CD4-positive, alpha-beta T cell treated with Interleukin-15 for 1 hour (primary cell): ENCODE measurements around the gene USP10.
A peak's percentile ranks its signal among the peaks of the same experiment; 100 is the strongest.

Source experiments
- DNase-seq: peaks from one replicate; pipeline ENCODE4 v3.0.0-alpha.2; 2020

The USP10 gene

DNA sequence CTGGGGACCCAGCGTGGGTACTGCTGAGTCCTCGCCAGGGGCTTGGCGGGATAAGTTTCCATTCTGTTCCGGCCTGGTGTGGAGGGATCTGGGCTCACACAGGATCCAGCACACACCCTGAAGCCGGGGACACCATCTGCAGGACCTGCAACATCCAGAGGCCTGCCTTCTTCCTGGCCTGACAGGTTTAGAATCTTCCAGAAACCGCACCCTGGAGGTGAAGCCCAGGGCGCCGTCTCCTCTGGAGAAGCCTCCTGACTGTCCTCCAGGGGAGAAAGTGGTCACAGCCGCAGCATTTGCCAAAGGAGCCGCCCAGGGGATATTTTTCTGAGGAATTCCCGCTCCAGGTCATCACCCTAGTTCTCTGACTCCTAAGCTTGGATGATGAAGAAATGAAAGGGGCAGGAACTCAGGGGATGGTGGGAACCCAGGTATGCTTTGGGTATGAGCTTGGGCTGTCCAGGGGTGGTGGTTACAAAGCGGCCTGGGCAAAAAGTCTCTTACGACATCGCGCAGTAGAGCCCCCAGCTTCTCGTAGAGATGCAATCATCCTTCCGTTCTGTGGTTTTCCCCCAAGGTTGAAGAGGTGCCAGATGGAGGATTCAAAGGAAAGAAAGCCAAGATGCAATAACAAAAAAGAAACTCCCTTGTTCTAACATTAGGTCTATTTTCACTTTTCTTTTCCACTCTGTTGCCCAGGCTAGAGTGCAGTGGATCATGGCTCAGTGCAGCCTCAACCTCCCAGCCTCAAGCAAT lies 110.9 kb downstream of the USP10 start:
- DNase-seq = peak; percentile 27

DNA sequence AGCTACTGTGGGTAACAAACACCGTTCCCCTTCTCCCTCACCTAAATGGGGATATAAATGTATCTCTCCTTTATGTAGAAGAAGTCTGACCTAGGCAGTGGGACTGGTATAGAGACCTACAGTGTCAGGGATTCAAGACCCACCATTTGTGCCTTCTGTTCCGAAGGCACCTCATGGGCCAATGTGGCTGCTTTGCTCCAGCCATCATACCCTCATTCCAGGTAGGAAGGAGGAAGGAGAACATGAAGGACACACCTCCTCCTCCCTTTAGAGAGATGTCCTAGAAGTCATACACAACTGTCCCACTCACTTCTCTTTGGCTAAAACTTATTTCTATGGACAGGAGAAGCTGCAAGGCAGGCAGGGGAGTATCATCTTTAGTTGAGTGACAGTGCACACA lies 111.7 kb downstream of the USP10 start:
- DNase-seq = no peak

DNA sequence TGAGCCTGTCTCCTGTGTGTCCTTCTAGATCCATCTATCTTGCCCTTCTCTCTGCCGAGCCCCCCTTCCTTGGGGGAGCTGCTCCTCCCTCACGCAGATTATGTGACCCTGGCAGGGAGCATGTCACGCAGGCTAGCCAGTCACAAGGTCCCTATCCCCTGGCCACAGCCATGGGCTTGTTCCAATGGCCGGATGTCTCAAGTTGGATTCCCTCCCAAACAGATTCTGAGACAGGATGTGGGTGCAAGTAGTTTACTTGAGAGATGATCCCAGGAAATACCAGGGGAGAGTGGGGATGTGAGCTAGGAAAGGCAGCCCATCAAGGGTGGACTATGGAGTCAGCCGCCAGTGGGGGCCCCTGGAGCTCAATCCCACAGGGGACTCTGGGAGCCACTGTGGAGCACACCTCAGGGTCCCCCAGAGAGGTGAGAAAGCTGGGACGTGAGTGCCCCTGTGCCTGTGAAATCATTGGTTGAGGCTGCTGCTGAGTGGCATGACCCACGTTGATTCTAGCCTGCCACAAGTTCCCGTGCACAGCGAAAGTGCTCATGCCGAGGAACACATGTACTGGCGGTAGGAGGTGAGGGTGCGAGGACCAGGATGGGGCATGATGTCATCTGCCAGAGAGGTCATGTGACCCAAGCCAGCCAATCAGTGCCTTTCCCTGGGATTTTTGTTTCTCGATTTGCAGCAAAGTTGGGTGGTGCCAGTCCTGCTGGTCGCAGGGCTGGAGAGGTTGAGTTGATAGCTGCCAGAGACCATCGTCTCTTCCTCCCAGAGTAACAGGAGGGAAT lies 113.5 kb downstream of the USP10 start:
- no peak for DNase-seq

DNA sequence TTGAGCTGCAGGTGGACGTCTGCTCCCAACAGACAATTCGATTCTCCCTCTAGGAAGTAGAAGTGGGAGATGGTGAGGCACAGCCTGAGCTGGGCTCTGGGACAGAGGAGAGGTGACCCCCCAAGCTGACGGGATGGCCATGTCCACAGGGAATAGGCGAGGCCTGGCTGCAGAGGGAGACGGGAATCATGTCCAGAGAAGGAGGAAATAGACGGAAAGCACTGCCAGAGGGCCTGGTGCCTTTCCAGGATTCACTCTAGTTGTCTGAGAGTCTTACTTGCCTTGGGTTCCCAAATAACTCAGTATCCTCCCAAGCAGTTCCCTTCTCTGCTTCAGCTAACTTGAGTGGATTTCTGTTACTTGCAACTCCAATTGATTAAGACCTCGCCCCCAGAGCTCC lies 115.7 kb downstream of the USP10 start:
- no peak for DNase-seq

DNA sequence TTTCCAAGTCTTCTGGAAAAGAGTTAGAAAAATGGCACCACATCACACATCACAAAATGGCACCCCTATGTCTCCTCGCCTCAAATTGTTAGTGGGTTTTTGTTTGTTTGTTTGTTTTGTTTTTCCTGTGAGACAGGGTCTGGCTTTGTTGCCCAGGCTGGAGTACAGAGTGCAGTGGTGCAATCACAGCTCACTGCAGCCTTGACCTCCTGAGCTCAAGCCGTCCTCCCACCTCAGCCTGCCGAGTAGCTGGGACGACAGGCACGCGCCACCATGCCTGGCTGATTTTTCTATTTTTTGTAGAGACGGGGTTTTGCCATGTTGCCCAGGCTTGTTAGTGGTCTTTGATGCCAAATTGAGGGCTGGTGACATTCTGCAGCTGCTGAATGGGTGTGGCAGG lies 116.2 kb downstream of the USP10 start:
- DNase-seq = no peak

DNA sequence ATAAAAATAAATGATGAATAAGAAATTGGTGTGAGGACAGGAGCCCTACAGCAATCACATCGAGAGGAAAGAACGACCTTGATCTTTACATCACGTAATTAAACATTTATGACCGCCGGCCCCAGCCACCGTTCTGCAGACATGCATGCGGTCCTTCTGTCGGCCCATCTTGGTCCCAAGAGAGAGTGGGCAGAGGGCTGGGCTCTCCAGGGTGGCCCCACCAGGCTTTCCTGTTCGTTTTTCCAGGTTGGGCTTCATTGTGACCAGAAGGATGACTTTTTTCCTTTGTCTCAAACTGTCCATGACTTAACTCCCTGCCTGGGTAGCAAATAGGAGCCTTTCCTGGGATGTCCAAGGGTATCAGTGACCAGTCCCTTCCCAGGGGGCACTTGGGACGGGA lies 116.7 kb downstream of the USP10 start:
- no peak for DNase-seq

DNA sequence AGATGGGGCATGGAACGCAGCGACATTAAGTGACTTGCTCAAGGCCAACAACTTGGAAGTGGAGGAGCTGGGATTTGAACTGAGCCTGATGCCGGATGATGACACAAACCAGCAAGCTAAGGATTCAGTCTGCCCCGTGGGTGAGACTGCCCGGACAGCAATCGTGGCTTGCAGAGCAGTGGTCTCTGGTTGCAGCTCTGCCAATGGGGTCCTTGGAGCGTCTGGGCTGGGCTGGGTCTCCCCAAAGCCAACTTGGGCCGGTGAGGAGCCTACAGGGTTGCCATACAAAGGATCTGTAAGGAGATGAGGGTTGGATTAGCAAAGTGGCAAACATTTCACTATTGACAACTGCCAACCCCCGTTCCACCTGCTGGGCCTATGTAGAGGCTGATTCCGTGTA lies 117.4 kb downstream of the USP10 start:
- DNase-seq = no peak

DNA sequence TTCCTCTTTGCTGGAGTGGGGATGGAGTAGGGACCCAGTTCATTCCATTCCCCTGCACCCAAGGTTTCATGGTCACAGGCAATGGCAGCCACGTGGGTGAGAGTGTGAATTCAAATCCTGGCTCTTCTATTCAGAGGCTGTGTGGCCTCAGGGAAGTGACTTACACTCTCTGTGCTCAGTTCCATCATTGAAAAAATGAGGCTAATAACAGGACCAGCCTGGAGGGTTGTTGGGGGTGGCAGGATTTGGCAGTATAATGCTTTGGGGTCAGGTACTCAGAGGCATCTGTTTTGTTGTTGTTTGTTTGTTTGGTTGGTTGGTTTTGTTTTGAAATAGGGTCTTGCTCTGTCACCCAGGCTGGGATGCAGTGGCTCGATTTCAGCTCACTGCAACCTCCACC lies 117.8 kb downstream of the USP10 start:
- no peak for DNase-seq

DNA sequence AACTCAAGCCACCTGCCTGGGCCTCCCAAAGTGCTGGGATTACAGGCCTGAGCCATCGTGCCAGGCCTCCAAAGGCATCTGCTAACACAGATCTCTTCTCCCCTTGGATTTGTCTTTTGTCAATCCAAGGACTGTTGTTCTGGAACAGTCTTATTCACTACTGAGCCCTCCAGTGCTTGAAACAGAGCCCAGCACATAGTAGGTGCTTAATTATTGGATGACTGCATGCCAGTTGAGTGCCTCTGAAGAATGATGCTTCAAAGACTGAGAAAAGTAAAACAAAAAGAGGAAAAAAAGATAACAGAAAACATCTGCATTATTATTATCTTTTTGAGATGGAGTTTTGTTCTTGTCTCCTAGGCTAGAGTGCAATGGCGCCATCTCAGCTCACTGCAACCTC lies 118.3 kb downstream of the USP10 start:
- DNase-seq = no peak

DNA sequence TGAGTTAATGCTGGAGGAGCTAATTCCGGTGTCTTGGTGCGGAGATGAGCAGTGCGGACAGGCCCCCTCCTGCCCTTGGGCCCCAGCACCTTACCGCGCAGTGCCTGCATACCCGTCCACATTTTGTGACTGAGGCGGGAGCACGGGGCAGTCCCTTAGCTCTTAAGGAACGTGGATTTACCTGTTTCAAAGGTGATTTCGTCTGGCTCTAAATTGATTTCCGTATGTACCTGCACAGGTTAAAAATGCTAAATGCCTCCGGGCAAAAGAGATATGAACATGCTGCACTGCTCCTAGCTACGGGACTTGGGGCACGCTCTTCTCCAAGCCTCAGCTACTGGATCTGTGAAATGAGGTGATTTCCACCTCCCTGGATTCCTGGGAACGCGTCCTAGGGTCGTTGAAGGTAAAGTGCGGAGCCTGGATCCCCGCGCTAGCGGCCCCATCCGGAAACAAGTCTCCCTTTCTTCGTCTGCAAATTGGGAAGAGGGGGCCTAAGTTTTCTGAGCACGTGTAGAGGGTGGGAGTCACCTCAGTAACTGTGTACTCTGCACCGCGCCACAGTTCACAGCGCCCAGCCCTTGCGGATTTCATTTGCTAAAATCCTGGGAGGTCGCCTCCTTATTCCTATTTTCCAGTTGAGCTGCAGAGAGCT lies 119.3 kb downstream of the USP10 start:
- no peak for DNase-seq

DNA sequence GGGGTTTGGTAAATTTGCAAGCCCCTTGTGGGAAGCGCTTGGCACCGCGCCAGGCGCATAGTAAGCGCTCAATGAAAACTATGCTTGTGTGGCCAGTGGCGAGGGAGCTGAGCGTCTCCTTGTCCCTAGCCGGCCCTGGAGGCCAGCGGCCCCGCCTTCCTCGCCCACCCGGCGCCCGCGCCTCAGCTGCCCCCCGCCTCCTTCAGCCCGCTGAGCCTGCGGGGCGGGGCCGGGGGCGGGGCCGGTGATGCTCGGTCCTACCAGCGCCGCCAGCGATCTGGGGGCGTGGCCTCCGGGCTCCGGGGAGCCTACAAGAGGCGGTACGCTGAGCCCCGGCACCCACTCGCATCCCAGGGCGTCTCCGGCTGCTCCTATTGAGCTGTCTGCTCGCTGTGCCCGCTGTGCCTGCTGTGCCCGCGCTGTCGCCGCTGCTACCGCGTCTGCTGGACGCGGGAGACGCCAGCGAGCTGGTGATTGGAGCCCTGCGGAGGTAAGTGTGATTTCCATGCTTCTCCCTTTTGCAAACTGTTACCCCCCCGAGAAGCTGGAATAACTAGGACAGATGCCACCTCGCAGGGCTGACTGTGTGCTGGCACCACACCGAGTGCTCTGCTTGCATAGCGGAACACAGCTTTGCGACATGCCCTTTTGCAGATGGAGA lies 120.0 kb downstream of the USP10 start, which contains the start of gene CRISPLD2:
Gene CRISPLD2 (plus strand): TSS at position 342 of the 661 bp plus-strand sequence. CDS start 18,511 bp downstream, outside the sequence.
- DNase-seq = peak; percentile 90

DNA sequence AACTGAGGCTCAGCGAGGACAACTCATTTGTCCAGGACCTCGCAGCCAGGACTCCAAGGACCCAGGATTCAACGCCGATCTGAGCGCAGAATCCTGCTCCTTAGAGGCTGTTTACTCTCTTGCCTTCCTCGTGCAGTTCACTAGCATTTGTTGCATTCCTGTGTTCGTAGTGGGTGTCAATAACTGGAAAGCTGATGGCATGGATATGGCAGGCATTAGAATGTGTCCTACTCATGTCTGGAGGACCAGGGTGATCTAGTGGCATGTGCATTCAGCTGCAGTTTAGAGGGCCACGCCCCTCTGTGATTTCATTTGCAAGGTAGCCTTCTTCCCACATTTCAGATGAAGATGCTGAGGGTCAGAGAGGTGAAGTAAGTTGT lies 120.5 kb downstream of the USP10 start:
- DNase-seq = no peak

DNA sequence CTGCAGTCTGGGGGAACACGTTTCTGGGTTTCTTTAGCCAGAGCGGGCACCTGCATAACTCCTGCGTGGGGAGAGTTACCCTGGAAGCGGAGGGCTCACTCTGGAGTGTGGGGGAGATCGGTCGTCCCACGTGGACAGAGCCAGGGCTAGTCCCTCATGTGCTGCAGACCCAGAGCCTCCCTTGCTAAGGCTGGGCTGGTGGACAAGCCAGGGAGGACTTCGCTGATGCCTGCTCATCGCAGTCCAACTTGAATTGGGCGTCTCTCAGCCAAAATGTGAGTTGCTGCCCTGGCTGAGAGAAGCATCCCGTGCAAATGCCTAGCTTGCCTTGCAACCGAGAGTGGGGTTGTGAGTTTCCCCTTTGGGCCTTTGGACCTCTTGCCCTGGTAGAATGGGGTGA lies 121.0 kb downstream of the USP10 start:
- no peak for DNase-seq

DNA sequence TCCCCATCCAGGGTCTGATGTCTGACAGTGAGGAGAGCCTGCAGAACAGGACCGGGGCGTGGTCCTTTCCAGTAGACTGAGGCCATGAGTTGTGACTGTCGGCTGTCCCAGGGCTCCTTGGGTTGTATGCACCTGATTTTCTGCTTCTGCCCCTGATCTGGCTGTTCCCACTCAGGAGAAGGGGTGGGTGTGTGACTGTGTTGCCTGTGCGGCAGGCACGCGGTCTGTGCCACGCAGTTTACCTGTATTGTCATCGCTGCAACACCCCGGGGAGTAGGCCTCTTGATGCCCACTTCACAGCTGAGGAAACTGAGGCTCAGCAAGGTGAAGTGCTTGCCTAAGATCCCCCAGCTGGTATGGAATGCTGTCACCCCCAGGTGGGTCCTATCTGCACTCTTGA lies 121.4 kb downstream of the USP10 start:
- no peak for DNase-seq

DNA sequence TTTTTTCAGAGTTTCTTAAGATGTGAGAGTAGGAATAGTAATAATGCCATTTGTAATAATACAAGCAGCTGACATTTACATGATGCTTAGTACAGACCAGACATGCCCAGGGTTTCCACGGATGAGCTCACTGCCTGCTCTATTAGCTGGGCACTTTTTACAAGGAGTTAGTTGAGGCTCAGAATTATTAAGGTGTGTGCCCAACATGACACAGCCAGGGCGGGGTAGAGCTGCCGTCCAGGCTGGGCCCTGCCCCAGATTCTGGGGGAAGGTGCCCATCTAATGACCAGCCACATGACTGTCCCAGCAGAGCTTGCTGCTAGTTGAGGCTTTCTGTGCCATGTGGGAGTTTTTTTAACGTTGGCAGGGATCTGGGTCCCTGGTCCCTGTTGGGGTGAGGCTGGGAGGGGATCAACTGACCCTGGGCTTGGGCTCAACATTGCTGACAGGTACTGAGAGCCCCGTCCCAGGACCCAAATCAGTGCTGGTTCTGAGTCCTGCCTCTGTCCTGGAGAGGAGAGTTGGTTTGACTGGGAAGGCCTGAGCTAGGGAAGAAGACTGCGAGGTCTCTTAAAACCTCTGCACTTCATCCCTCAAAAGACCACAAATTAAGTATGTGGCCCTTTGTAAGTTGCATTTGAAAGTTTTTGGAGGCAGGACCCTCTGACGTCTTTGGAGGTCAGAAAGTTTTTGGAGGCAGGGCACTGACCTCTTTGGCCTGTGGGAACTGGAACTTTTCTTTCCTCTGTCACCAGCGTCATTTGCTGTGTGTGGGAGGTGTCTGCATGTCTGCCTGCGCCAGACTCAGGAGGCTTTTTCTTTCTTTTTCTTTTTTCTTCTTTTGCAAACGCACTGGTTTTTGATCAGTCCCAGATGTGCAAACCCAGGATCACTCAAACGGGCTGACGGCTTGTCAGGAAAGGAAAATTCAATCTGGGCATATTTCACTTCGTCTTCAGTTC lies 122.2 kb downstream of the USP10 start:
- DNase-seq = no peak

DNA sequence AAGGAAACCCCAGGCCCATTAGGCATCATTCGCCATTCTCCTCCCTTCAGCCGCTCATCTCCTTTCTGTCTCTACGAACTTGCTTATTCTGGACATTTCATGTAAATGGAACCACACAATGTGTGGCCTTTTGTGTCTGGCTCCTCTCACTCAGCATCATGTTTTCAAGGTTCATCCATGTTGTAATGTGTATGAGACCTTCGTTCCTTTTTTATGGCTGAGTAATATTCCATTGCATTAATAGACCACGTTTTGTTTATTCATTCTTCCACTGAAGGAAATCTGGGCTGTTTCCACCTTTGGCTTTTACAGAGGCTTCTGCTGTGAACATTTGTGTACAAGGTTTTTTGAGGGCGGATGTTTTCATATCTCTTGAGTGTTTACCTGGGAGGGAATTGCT lies 123.2 kb downstream of the USP10 start:
- DNase-seq = no peak

DNA sequence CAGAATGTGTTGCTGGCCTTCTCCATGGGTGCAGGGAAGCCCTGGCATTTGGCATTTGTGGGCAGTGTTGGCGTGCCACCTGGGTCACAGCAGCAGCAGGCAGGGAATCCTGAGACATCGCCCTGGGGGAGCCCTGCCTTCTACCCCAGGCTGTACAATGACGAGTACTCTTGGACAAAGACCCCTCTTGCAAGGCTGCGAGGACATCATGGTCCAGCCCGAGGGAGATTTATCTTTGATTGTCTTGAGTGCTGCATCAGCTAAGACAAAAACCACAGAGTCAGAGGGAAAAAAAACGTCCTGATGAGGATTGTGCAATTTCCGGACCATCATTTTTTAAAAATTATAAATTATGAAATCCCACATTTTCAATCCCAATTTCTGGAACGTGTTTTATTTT lies 123.7 kb downstream of the USP10 start:
- DNase-seq = no peak

DNA sequence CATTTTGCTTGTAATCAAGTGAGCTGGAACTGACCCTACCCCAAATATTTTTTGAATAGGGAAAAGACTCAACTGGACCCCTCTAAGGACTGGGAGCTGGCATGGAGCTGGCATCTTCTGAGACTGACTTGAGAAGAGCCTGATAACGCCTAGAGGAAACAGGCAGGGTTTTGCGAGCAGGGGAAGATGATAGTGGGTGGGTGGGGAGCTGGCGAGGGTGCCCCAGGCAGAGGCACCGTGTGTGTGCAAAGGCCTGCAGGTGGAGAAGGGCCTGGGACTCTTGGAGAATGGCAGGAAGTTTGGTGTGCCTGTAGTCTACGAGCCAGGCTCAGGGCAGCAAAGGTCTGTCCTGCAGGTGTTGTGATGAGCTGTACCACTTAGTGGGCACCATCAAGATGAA lies 124.1 kb downstream of the USP10 start:
- DNase-seq = no peak

DNA sequence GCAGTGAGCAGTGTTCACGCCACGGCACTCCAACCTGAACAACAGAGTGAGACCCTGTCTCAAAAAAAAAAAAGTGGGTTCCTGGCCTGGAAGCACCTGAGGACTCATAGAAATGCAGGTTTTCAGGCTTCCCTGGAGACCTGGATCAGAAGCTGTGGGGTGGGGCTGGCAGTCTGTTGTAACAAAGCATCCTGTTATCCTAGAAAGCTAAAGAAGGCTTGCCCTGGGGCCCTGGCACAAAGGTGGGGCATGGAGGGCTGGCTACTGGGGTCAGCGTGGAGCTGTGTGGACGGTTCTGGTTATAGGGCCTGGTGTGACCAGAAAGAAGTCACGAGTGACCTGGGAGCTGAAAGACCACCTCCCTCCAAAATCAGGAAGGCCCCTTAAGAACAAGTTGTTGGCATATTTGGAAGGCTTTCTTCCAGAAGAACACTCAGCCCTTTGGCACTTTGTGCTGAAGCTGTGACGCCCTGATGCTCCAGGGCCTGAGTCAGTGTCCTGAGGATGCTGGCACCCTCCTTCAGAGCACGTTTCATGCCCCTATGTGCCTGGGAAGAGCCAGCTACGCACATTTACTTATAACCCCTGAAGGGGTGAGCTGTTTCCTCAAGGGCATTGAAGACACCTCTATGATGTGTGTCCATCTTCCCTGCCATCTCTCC lies 126.2 kb downstream of the USP10 start:
- DNase-seq = no peak

DNA sequence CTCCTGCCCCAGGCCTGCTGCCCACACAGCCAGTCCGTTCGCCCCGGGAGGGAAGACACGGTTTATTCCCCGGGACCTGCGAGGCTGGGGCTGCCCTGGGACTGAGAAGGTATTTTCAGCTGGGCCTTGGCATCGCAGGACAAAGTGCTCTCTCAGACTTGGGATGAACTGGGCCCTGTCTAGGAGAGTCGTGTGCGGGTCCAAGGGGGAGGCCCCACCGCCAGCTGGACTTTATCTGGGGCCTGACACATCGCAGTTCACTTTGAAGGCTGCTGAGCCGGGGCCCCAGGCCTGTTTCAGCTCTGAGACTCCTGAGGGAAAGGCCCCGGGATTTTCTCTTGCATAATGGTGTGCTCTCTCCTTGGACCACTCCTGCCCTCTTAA lies 126.8 kb downstream of the USP10 start:
- DNase-seq = no peak

DNA sequence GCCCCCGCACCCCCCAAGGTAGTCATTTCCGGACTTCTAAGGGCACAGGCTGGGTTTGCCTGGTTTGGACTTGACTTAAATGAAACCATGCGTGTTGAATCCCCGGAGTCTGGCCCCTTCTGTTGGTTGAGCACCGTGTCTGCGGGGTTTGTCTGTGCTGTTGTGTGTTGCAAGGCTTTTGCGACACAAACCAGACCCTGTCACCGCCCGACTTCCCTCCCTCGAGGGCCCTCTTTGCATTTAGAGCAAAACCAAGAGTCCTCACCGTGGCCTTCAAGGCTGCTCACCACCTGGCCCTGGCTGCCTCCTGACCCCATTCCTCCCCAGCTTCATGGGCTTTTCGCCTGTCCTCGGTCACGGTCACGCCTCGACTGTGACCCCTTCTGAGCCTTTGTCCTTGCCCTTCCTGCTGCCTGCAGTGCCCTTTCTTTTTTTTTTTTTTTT lies 127.4 kb downstream of the USP10 start:
- DNase-seq = peak; percentile 40

DNA sequence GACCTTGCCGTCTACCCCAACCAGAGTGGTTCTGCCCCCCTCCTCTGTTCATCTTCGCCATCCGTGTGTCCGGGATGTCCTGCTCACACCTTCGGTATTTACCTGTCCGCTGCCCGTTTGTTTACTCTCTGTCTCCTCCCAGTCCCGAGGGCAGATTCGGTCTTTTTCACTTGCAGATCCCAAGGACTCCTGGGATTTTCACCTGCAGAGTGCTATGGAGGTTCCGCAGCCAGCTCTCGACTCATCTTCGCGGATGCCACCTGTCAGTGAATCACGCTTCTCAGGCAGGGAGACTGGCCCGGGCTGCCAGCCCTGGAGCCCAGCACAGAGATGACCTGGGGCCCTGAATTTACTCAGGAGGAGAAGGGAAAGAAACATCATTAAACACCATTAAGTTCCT lies 128.1 kb downstream of the USP10 start:
- no peak for DNase-seq
